B cell (primary cell): Measurements from ENCODE around the gene MICA. TPM values are rescaled to one million over a fixed set of nuclear protein-coding genes. Genes with fewer than 3 reads are reported as not detected.

Experiments used
- ATAC-seq: fragments of 200-7000 bp; cut with Tn5 transposase; one replicate; pipeline ENCODE4 v1.10.0; 2021; ENCODE audit warnings: low read depth, mild to moderate bottlenecking, moderate number of reproducible peaks, moderate library complexity
- CTCF ChIA-PET: fragments of 350-600 bp; sonication (Branson Sonifier 250); formaldehyde crosslinking; loops from one replicate; lab custom pipeline; 2021; ENCODE audit warnings: antibody characterized with exemption, inconsistent platforms; lab: Charles Lee
- POLR2A ChIA-PET: fragments of 350-600 bp; sonication (Branson Sonifier 250); formaldehyde crosslinking; loops from one replicate; lab custom pipeline; 2021; ENCODE audit warnings: antibody characterized with exemption; lab: Charles Lee
- DNase-seq: peaks from one replicate; pipeline ENCODE4 v3.0.0; 2013
- H2AFZ ChIP-seq: 2 replicates; pipeline ENCODE4 v1.6.1; 2012; ENCODE audit warnings: mild to moderate bottlenecking, low read depth, low read length; ENCODE audit not compliant: insufficient read depth, poor library complexity, severe bottlenecking
- H3K27ac ChIP-seq, 2 donors: 1 replicate in 1 of 2; 2 replicates in 1 of 2; pipeline ENCODE4 v1.5.1; 2012 to 2013; ENCODE audit warnings: low read length in 2 of 2, mild to moderate bottlenecking in 2 of 2, moderate library complexity in 1 of 2
- H3K27me3 ChIP-seq, 4 experiments: fragments of 200-600 bp in 1 of 4; sonication (generic) in 1 of 4; replicated peaks in 1 of 4; 1 replicate in 2 of 4; 2 replicates in 2 of 4; pipeline versions ENCODE4 v1.6.1 to v1.7.0; 2013 to 2016; ENCODE audit warnings: low read length in 3 of 4, mild to moderate bottlenecking in 2 of 4, mixed read lengths in 1 of 4, moderate library complexity in 1 of 4; ENCODE audit not compliant: insufficient read depth in 4 of 4, control insufficient read depth in 3 of 4; ENCODE audit errors: control extremely low read depth in 1 of 4
- H3K36me3 ChIP-seq, 2 experiments: replicated peaks in 1 of 2; 1 replicate in 1 of 2; 2 replicates in 1 of 2; pipeline versions ENCODE4 v1.6.1 to v1.7.1; 2013; ENCODE audit warnings: low read length in 1 of 2; ENCODE audit not compliant: insufficient read depth in 2 of 2, control insufficient read depth in 1 of 2; ENCODE audit errors: control extremely low read depth in 1 of 2, extremely low read depth in 1 of 2
- H3K4me1 ChIP-seq, 2 donors: fragments of 200-600 bp in 1 of 2; sonication (generic) in 1 of 2; 1 replicate in 1 of 2; 2 replicates in 1 of 2; pipeline versions ENCODE4 v1.5.1 to v1.6.1; 2013 to 2017; ENCODE audit warnings: low read length in 2 of 2; ENCODE audit not compliant: control insufficient read depth in 2 of 2, insufficient read depth in 2 of 2
- H3K4me2 ChIP-seq: replicated peaks from 2 replicates; pipeline ENCODE3; 2012; ENCODE audit warnings: mild to moderate bottlenecking, low read depth, low read length; ENCODE audit not compliant: poor library complexity, severe bottlenecking
- H3K4me3 ChIP-seq, 5 experiments: fragments of 200-600 bp in 1 of 5; sonication (generic) in 1 of 5; 1 replicate in 3 of 5; 2 replicates in 2 of 5; pipeline versions ENCODE4 v1.5.1 to v1.7.0; 2011 to 2016; ENCODE audit warnings: low read length in 4 of 5, mild to moderate bottlenecking in 4 of 5, low read depth in 2 of 5, control low read depth in 1 of 5, moderate library complexity in 1 of 5; ENCODE audit not compliant: insufficient read depth in 1 of 5; ENCODE audit errors: control extremely low read depth in 1 of 5, extremely low read depth in 1 of 5
- H3K79me2 ChIP-seq: fragments of 200-600 bp; sonication (generic); one replicate; pipeline ENCODE4 v1.6.0; 2016; ENCODE audit warnings: low read length; ENCODE audit not compliant: control insufficient read depth, insufficient read depth
- H3K9ac ChIP-seq: fragments of 200-600 bp; sonication (generic); 2 replicates; pipeline ENCODE4 v1.6.1; 2017; ENCODE audit warnings: mild to moderate bottlenecking, low read length, moderate library complexity
- H3K9me3 ChIP-seq, 3 donors: one replicate each; pipeline versions ENCODE4 v1.6.1 to v1.7.1; 2013; ENCODE audit warnings: low read length in 2 of 3; ENCODE audit not compliant: control insufficient read depth in 2 of 3, insufficient read depth in 1 of 3; ENCODE audit errors: control extremely low read depth in 1 of 3
- H4K20me1 ChIP-seq: 2 replicates; pipeline ENCODE4 v1.6.0; 2012; ENCODE audit warnings: mild to moderate bottlenecking, low read length; ENCODE audit not compliant: insufficient read depth, control insufficient read depth, poor library complexity, severe bottlenecking
- H3K27ac Mint-ChIP-seq: one replicate; pipeline ENCODE4 v1.8.0; 2021; ENCODE audit warnings: mixed read lengths
- H3K27me3 Mint-ChIP-seq: one replicate; pipeline ENCODE4 v1.8.0; 2021; ENCODE audit warnings: mixed read lengths
- H3K4me1 Mint-ChIP-seq: one replicate; pipeline ENCODE4 v1.8.0; 2021; ENCODE audit warnings: mixed read lengths
- H3K4me3 Mint-ChIP-seq: one replicate; pipeline ENCODE4 v1.8.0; 2021; ENCODE audit warnings: mixed read lengths
- H3K9me3 Mint-ChIP-seq: one replicate; pipeline ENCODE4 v1.8.0; 2022; ENCODE audit warnings: mixed read lengths; ENCODE audit not compliant: insufficient read depth
- EZH2 ChIP-seq: IDR thresholded peaks from 2 replicates; pipeline ENCODE4 v1.6.1; 2012; ENCODE audit warnings: borderline replicate concordance, low read depth, mild to moderate bottlenecking, moderate library complexity, low read length; ENCODE audit not compliant: insufficient read depth, poor library complexity, severe bottlenecking
- WGBS: methylation state at CpG from one replicate; pipeline ENCODE4 v1.1.5; 2013; ENCODE audit warnings: missing lambda C conversion rate; ENCODE audit not compliant: insufficient coverage; 5-methylcytosine and 5-hydroxymethylcytosine counted together
- intact Hi-C: fragments of 100-400 bp; cut with micrococcal nuclease; formaldehyde crosslinking; loops from one replicate; pipeline ENCODE4 v1.10.0; 2022
- polyA plus RNA-seq: library from polyadenylated mRNA; depleted of rRNA; stranded (reverse); fragments of >200 nt; gene quantifications from 2 replicates; pipeline ENCODE4 v1.2.3, GENCODE V29; 2012
- total RNA-seq, 2 donors: library from RNA; stranded (reverse); fragments of 120-200 nt in 1 of 2; gene quantifications; 1 replicate in 1 of 2; 2 replicates in 1 of 2; pipeline versions ENCODE4 v1.2.3 to v1.2.4, GENCODE V29; 2013 to 2022
- TF ChIP-seq, protein P1 (sequence below): fragments of 200-600 bp; IDR thresholded peaks from one replicate; pipeline ENCODE4 v1.8.0; 2022; ENCODE audit warnings: antibody characterized with exemption, mild to moderate bottlenecking

Gene MICA
- total and polyA plus RNA-seq, 2 donors (not counting 1 experiment from before 2014, with no cell fraction given): 13.9 to 28.5 TPM

- Mint-ChIP-seq H3K27me3 (peaks cover 22% of the 10 kb centered on the region), H3K9me3 (no peaks in the 10 kb centered on the region), H3K27ac (no peak overlapping the region), H3K4me3 (no peak overlapping the region), H3K4me1 (no peaks in the 10 kb centered on the region)
- no peak for DNase-seq
- H3K4me1 ChIP-seq: no peaks in the 10 kb centered on the region
- H3K36me3 ChIP-seq: no peaks in the 10 kb centered on the region
- H3K79me2 ChIP-seq: no peaks in the 10 kb centered on the region
- intact Hi-C loops: no loop called here
- H4K20me1 ChIP-seq: no peaks in the 10 kb centered on the region
- no peak overlapping the region for H3K27ac ChIP-seq
- peaks cover 0 to 27% (median 10%) of the 10 kb centered on the region in 4 experiments for H3K27me3 ChIP-seq
- ChIA-PET CTCF (interaction anchor here (1.0 to 9.4 kb wide), 6 partner anchors 9 to 296 kb away, joined by 3 to 60 read pairs (median 6); no protein-coding TSS in a partner anchor), POLR2A (no interaction called here)
- no peak overlapping the region for H3K4me3 ChIP-seq
- TF ChIP-seq, protein P1, sequence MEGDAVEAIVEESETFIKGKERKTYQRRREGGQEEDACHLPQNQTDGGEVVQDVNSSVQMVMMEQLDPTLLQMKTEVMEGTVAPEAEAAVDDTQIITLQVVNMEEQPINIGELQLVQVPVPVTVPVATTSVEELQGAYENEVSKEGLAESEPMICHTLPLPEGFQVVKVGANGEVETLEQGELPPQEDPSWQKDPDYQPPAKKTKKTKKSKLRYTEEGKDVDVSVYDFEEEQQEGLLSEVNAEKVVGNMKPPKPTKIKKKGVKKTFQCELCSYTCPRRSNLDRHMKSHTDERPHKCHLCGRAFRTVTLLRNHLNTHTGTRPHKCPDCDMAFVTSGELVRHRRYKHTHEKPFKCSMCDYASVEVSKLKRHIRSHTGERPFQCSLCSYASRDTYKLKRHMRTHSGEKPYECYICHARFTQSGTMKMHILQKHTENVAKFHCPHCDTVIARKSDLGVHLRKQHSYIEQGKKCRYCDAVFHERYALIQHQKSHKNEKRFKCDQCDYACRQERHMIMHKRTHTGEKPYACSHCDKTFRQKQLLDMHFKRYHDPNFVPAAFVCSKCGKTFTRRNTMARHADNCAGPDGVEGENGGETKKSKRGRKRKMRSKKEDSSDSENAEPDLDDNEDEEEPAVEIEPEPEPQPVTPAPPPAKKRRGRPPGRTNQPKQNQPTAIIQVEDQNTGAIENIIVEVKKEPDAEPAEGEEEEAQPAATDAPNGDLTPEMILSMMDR: no peak
- TF ChIP-seq EZH2: no peak
- H3K9ac ChIP-seq: no peak overlapping the region
- no peak overlapping the region for H2AFZ ChIP-seq
- no peak for ATAC-seq
- no peak overlapping the region for H3K4me2 ChIP-seq
- H3K9me3 ChIP-seq: no peaks in the 10 kb centered on the region
These were observed 27.7 kb upstream of the MICA start for GRCh38 chr6:31375699-31376098.

- TF ChIP-seq EZH2: no peak
- TF ChIP-seq, protein P1: no peak
- Mint-ChIP-seq H3K4me1 (no peaks in the 10 kb centered on the region), H3K27ac (no peak overlapping the region), H3K4me3 (no peak overlapping the region), H3K9me3 (no peaks in the 10 kb centered on the region), H3K27me3 (peaks cover 22% of the 10 kb centered on the region)
- H4K20me1 ChIP-seq: no peaks in the 10 kb centered on the region
- no peak overlapping the region for H3K4me3 ChIP-seq
- H3K27me3 ChIP-seq: peaks cover 0 to 27% (median 10%) of the 10 kb centered on the region in 4 experiments
- H3K9me3 ChIP-seq: no peaks in the 10 kb centered on the region
- no peak for DNase-seq
- H3K36me3 ChIP-seq: no peaks in the 10 kb centered on the region
- H3K4me1 ChIP-seq: no peaks in the 10 kb centered on the region
- no peak overlapping the region for H2AFZ ChIP-seq
- ChIA-PET CTCF (interaction anchor here (1.0 to 9.4 kb wide), 4 partner anchors 10 to 240 kb away, joined by 3 to 60 read pairs (median 6); no protein-coding TSS in a partner anchor), POLR2A (interaction anchor here (0.7 kb wide), 1 partner anchor 677 kb away, joined by 7 read pairs; no protein-coding TSS in a partner anchor)
- no peak overlapping the region for H3K9ac ChIP-seq
- no peaks in the 10 kb centered on the region for H3K79me2 ChIP-seq
- 71% methylated on average over 2 of the region's 4 CpGs for WGBS
- H3K27ac ChIP-seq: no peak overlapping the region
- H3K4me2 ChIP-seq: no peak overlapping the region
- intact Hi-C loops: no loop called here
- ATAC-seq: no peak
These were observed 26.4 kb upstream of the MICA start for GRCh38 chr6:31377029-31377428.
